Measurements from ENCODE around the gene MEGF11. TPM values are rescaled to one million over a fixed set of nuclear protein-coding genes. Genes with fewer than 3 reads are reported as not detected.

Gene MEGF11
- total RNA-seq, 2 donors from 2014 or later = not detected

- H3K27me3 ChIP-seq = no peaks in the 10 kb centered on the region
- TF ChIP-seq CTCF (IDR thresholded peaks at IDR 0.05) = no peak
Observed at GRCh38 chr15:66021496-66022162, 231.9 kb downstream of the MEGF11 start.

GRCh38 chr15:66019826-66020398 is 233.6 kb downstream of the MEGF11 start:
- Histone ChIP-seq H3K36me3 (no peaks in the 10 kb centered on the region), H3K4me3 (no peak overlapping the region), H3K4me1 (peaks cover 0 to 2% of the 10 kb centered on the region in 2 donors), H3K27me3 (no peaks in the 10 kb centered on the region), H3K27ac (no peak overlapping the region), H3K9me3 (no peaks in the 10 kb centered on the region)
- DNase-seq (ENCODE audit: low spot score) = no peak
- no peak for TF ChIP-seq CTCF (IDR thresholded peaks at IDR 0.05)

More at GRCh38 chr15:66021496-66022162, 231.9 kb downstream of the MEGF11 start:
- Histone ChIP-seq H3K9me3 (no peaks in the 10 kb centered on the region), H3K4me3 (no peak overlapping the region), H3K4me1 (peaks cover 0 to 5% of the 10 kb centered on the region in 2 donors), H3K27ac (no peak overlapping the region), H3K36me3 (no peaks in the 10 kb centered on the region)
- DNase-seq (ENCODE audit: low spot score) = no peak

GRCh38 chr15:66019368-66019767 is 234.2 kb downstream of the MEGF11 start:
- H3K27ac ChIP-seq = no peak overlapping the region
- no peaks in the 10 kb centered on the region for H3K27me3 ChIP-seq
- no peaks in the 10 kb centered on the region for H3K9me3 ChIP-seq
- no peaks in the 10 kb centered on the region for H3K36me3 ChIP-seq
- no peak for DNase-seq (ENCODE audit: low spot score)
- no peak for TF ChIP-seq CTCF (IDR thresholded peaks at IDR 0.05)
- H3K4me3 ChIP-seq = no peak overlapping the region
- no peaks in the 10 kb centered on the region for H3K4me1 ChIP-seq

GRCh38 chr15:66018488-66018797 is 235.1 kb downstream of the MEGF11 start:
- H3K27me3 ChIP-seq = no peaks in the 10 kb centered on the region

GRCh38 chr15:66017792-66018487 is 235.6 kb downstream of the MEGF11 start:
- H3K9me3 ChIP-seq = no peaks in the 10 kb centered on the region
- TF ChIP-seq CTCF (IDR thresholded peaks at IDR 0.05) = no peak
- DNase-seq (ENCODE audit: low spot score) = no peak
- no peak overlapping the region for H3K4me3 ChIP-seq
- no peak overlapping the region for H3K27ac ChIP-seq
- H3K36me3 ChIP-seq = no peaks in the 10 kb centered on the region
- H3K4me1 ChIP-seq = no peaks in the 10 kb centered on the region
- no peaks in the 10 kb centered on the region for H3K27me3 ChIP-seq

More at GRCh38 chr15:66018488-66018797, 235.1 kb downstream of the MEGF11 start:
- no peak for DNase-seq (ENCODE audit: low spot score)
- no peak for TF ChIP-seq CTCF (IDR thresholded peaks at IDR 0.05)
- H3K27ac ChIP-seq = no peak overlapping the region
- H3K9me3 ChIP-seq = no peaks in the 10 kb centered on the region
- no peaks in the 10 kb centered on the region for H3K4me1 ChIP-seq
- H3K4me3 ChIP-seq = no peak overlapping the region
- H3K36me3 ChIP-seq = no peaks in the 10 kb centered on the region

All from right atrium auricular region (tissue), 2 donors.